PC-3 (cell line): Measurements from ENCODE around the gene GRIP1. TPM values are rescaled to one million over a fixed set of nuclear protein-coding genes. Genes with fewer than 3 reads are reported as not detected.

Experiments
- ATAC-seq: fragments of 200-7000 bp; cut with Tn5 transposase; 2 replicates; pipeline ENCODE4 v1.9.1; 2020; ENCODE audit warnings: mild to moderate bottlenecking, moderate library complexity
- BruUV-seq: library from RNA; stranded (reverse); fragments of 400-500 nt; replicated peaks from 2 replicates; lab custom pipeline; 2021; lab: Mats Ljungman, UMichigan
- CTCF ChIA-PET: fragments of 300-600 bp; sonication (Branson Sonifier 250); formaldehyde crosslinking; loops from one replicate; lab custom pipeline; 2022; ENCODE audit warnings: antibody characterized with exemption; lab: Charles Lee
- POLR2A ChIA-PET: fragments of 300-600 bp; sonication (Branson Sonifier 250); formaldehyde crosslinking; loops from one replicate; lab custom pipeline; 2022; ENCODE audit warnings: antibody characterized with exemption; ENCODE audit not compliant: unreplicated experiment; lab: Charles Lee
- DNase-seq: peaks from one replicate; pipeline ENCODE4 v3.0.0-alpha.2; 2015
- H2AFZ ChIP-seq: fragments of 300-600 bp; sonication (generic); 2 replicates; pipeline ENCODE4 v1.6.0; 2016; ENCODE audit warnings: antibody characterized with exemption, low read length
- H3F3A ChIP-seq: fragments of 300-600 bp; sonication (generic); one replicate; pipeline ENCODE4 v1.6.0; 2017; ENCODE audit warnings: antibody characterized with exemption, low read length, control low read depth, mild to moderate bottlenecking; ENCODE audit not compliant: unreplicated experiment
- H3K27ac ChIP-seq: fragments of 300-600 bp; sonication (generic); 2 replicates; pipeline ENCODE4 v1.5.1; 2016; ENCODE audit warnings: mild to moderate bottlenecking, low read length
- H3K27me3 ChIP-seq: fragments of 300-600 bp; sonication (generic); 2 replicates; pipeline ENCODE4 v1.6.1; 2016; ENCODE audit warnings: low read length, mixed read lengths
- H3K36me3 ChIP-seq: fragments of 300-600 bp; sonication (generic); 2 replicates; pipeline ENCODE4 v1.6.1; 2016; ENCODE audit warnings: low read depth, mixed run types, low read length, mixed read lengths
- H3K4me1 ChIP-seq: fragments of 300-600 bp; sonication (generic); 2 replicates; pipeline ENCODE4 v1.5.1; 2016; ENCODE audit warnings: low read length; ENCODE audit not compliant: insufficient read depth
- H3K4me2 ChIP-seq: fragments of 300-600 bp; sonication (generic); 2 replicates; pipeline ENCODE4 v1.6.0; 2016; ENCODE audit warnings: low read length
- H3K4me3 ChIP-seq: fragments of 300-600 bp; sonication (generic); 2 replicates; pipeline ENCODE4 v1.5.1; 2016; ENCODE audit warnings: mild to moderate bottlenecking, low read length, mixed read lengths
- H3K79me2 ChIP-seq: fragments of 300-600 bp; sonication (generic); 2 replicates; pipeline ENCODE4 v1.6.1; 2017; ENCODE audit warnings: low read length, mixed read lengths
- H3K9ac ChIP-seq: fragments of 300-600 bp; sonication (generic); 2 replicates; pipeline ENCODE4 v1.6.0; 2016; ENCODE audit warnings: mild to moderate bottlenecking, low read length
- H3K9me2 ChIP-seq: fragments of 300-600 bp; sonication (generic); replicated peaks from 2 replicates; pipeline ENCODE4 v1.6.1; 2016; ENCODE audit warnings: mixed run types, low read length, mixed read lengths
- H3K9me3 ChIP-seq: fragments of 300-600 bp; sonication (generic); 2 replicates; pipeline ENCODE4 v1.6.1; 2016; ENCODE audit warnings: low read length, mixed read lengths
- H4K20me1 ChIP-seq: fragments of 300-600 bp; sonication (generic); 2 replicates; pipeline ENCODE4 v1.6.1; 2016; ENCODE audit warnings: low read length, mixed read lengths
- EZH2 ChIP-seq: fragments of 300-600 bp; sonication (generic); IDR thresholded peaks from one replicate; pipeline ENCODE4 v1.6.1; 2017; ENCODE audit warnings: antibody characterized with exemption, mild to moderate bottlenecking, low read length; ENCODE audit not compliant: unreplicated experiment
- EZH2phosphoT487 ChIP-seq: fragments of 300-600 bp; sonication (generic); IDR thresholded peaks from 2 replicates; pipeline ENCODE4 v1.6.1; 2018; ENCODE audit warnings: mild to moderate bottlenecking, antibody characterized with exemption, low read length, borderline replicate concordance
- intact Hi-C: fragments of 100-400 bp; cut with micrococcal nuclease; formaldehyde crosslinking; loops from 2 replicates; pipeline ENCODE4 v1.9.0; 2023
- total RNA-seq: library from RNA; depleted of rRNA; stranded (reverse); fragments of >200 nt; gene quantifications from 2 replicates; pipeline ENCODE4 v1.2.3, GENCODE V29; 2014
- TF ChIP-seq, protein P1 (sequence below): fragments of 300-600 bp; sonication (generic); conservative IDR thresholded peaks from 2 replicates; pipeline ENCODE4 v1.5.1; 2017; ENCODE audit warnings: antibody characterized with exemption, low read depth, mild to moderate bottlenecking, low read length

GRIP1 gene
- total RNA-seq, 1 experiment from 2014 or later = 2.0 TPM

DNA sequence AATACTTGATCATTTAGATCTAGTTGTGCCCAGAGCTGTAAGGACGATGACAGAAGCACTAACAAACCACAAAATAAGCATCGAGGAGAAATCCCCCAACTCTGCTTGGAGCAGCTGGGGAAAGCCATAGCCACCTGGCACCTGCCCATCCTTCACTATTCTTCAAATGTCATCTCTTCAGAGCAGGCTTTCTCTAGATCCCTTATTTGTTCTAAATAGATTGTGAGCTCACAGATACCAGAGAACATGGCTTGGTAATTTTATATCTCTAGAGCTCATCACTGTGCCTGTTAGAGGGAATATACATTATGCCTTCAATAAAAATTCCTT lies 50.9 kb downstream of the GRIP1 start:
- H3K9me2 ChIP-seq = no peaks in the 10 kb centered on the region
- H3K36me3 ChIP-seq = no peaks in the 10 kb centered on the region
- no peaks in the 10 kb centered on the region for H3K27me3 ChIP-seq
- DNase-seq (no peak), ATAC-seq (no peak)
- H3K4me3 ChIP-seq = no peak overlapping the region
- TF ChIP-seq, protein P1, sequence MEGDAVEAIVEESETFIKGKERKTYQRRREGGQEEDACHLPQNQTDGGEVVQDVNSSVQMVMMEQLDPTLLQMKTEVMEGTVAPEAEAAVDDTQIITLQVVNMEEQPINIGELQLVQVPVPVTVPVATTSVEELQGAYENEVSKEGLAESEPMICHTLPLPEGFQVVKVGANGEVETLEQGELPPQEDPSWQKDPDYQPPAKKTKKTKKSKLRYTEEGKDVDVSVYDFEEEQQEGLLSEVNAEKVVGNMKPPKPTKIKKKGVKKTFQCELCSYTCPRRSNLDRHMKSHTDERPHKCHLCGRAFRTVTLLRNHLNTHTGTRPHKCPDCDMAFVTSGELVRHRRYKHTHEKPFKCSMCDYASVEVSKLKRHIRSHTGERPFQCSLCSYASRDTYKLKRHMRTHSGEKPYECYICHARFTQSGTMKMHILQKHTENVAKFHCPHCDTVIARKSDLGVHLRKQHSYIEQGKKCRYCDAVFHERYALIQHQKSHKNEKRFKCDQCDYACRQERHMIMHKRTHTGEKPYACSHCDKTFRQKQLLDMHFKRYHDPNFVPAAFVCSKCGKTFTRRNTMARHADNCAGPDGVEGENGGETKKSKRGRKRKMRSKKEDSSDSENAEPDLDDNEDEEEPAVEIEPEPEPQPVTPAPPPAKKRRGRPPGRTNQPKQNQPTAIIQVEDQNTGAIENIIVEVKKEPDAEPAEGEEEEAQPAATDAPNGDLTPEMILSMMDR = no peak
- no peak for TF ChIP-seq EZH2phosphoT487
- no peak for TF ChIP-seq EZH2
- no peak overlapping the region for H3K9ac ChIP-seq
- intact Hi-C loops = no loop called here
- ChIA-PET POLR2A (no interaction called here), CTCF (no interaction called here)
- no peak overlapping the region for H2AFZ ChIP-seq
- no peaks in the 10 kb centered on the region for H3F3A ChIP-seq
- BruUV-seq = no TSS peak
- H3K79me2 ChIP-seq = no peaks in the 10 kb centered on the region
- H4K20me1 ChIP-seq = no peaks in the 10 kb centered on the region
- no peaks in the 10 kb centered on the region for H3K4me1 ChIP-seq
- no peaks in the 10 kb centered on the region for H3K9me3 ChIP-seq
- H3K27ac ChIP-seq = no peak overlapping the region
- H3K4me2 ChIP-seq = no peak overlapping the region

DNA sequence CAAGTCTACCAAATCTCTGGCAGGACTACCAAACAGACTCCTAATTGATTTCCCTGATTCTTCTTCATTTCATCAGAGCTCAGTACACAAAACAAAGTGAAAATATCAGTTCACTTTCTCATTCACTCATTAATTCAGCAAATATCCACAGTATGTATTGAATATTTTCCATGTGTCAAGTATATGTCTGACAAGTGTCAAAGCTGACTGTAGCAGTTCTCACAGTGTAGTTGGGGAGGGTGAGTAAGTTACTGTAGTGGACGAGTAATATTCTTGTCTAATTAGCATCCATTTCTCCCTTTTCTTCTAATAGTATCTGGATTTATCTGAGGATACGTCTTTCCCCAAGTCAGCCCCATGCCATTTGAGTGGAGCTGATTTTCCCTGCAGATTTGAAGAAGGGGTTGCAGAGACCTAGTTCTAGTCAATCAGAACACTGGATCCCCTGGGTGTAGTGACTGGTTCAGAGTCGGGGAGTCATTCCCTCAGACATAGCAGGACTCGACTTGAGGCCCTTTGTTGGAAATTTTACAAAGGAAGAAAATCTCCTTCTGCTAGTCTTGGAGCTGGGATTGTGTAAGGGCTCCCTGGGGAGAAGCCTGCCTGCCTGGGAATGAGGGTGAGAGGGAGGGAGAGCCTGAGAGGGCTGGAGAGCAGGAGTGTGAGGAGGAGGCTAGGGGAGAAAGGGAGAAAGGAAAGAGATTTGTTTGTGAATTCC lies 51.4 kb downstream of the GRIP1 start:
- no peaks in the 10 kb centered on the region for H3K36me3 ChIP-seq
- no peak for TF ChIP-seq EZH2phosphoT487
- TF ChIP-seq EZH2 = no peak
- TF ChIP-seq, protein P1 = no peak
- no peaks in the 10 kb centered on the region for H3K79me2 ChIP-seq
- H3K9me2 ChIP-seq = no peaks in the 10 kb centered on the region
- H3K9ac ChIP-seq = no peak overlapping the region
- no peak overlapping the region for H3K27ac ChIP-seq
- ATAC-seq (no peak), DNase-seq (no peak)
- H2AFZ ChIP-seq = no peak overlapping the region
- H3K4me1 ChIP-seq = no peaks in the 10 kb centered on the region
- no peak overlapping the region for H3K4me2 ChIP-seq
- POLR2A ChIA-PET = no interaction called here
- H3F3A ChIP-seq = no peaks in the 10 kb centered on the region
- H3K9me3 ChIP-seq = no peaks in the 10 kb centered on the region
- BruUV-seq = no TSS peak
- intact Hi-C loops = no loop called here
- H4K20me1 ChIP-seq = no peaks in the 10 kb centered on the region
- H3K27me3 ChIP-seq = no peaks in the 10 kb centered on the region
- CTCF ChIA-PET = no interaction called here
- no peak overlapping the region for H3K4me3 ChIP-seq

DNA sequence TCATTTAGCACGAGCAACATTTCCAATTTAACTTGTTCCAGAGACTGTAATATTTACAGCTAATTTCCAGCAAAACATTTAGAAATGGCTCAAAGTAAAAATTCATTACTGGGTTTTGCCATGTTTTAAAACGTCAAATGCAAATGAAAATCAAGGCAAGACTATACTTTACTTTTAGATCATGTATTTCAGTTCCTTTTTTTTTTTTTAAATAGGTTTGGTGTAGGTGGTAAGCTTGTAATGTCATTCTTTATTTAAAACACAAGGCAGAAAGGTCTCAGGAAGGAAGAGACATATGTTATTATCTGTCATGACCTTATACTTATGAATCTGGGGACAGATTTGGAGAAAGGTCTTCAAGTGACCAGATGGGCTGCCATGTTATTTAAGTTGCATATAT lies 54.1 kb downstream of the GRIP1 start:
- Histone ChIP-seq H2AFZ (no peak overlapping the region), H3K9ac (no peak overlapping the region), H3K4me3 (no peak overlapping the region), H3K9me2 (no peaks in the 10 kb centered on the region), H3K27me3 (no peaks in the 10 kb centered on the region), H3K4me1 (no peaks in the 10 kb centered on the region), H3K9me3 (no peaks in the 10 kb centered on the region), H3K79me2 (no peaks in the 10 kb centered on the region), H3K4me2 (no peak overlapping the region), H3F3A (no peaks in the 10 kb centered on the region), H3K27ac (no peak overlapping the region), H3K36me3 (no peaks in the 10 kb centered on the region), H4K20me1 (no peaks in the 10 kb centered on the region)
- BruUV-seq = no TSS peak
- intact Hi-C loops = no loop called here
- ATAC-seq (no peak), DNase-seq (no peak)
- TF ChIP-seq, protein P1 = no peak
- POLR2A ChIA-PET = no interaction called here
- CTCF ChIA-PET = no interaction called here
